ENCODE results near the gene STIMATE. TPM values are rescaled to one million over a fixed set of nuclear protein-coding genes. Genes with fewer than 3 reads are reported as not detected.
A peak's percentile ranks its signal among the peaks of the same experiment; 100 is the strongest.

STIMATE gene
- total RNA-seq, 1 donor from 2014 or later = 10.2 TPM

GRCh38 chr3:52788890-52789745 lies 108.2 kb downstream of the STIMATE start:
- Histone ChIP-seq H4K20me1 (ENCODE audit: low read depth) (no peaks in the 10 kb centered on the region), H3K9ac (no peak overlapping the region), H3K4me3 (no peak overlapping the region), H3K79me2 (ENCODE audit: low read depth) (no peaks in the 10 kb centered on the region), H3K27ac (no peak overlapping the region), H3K36me3 (no peaks in the 10 kb centered on the region), H3K4me2 (no peak overlapping the region), H3K4me1 (no peaks in the 10 kb centered on the region), H3F3A (ENCODE audit: low read depth) (no peaks in the 10 kb centered on the region), H3K27me3 (no peaks in the 10 kb centered on the region), H3K9me3 (ENCODE audit: low read depth) (no peaks in the 10 kb centered on the region), H2AFZ (replicated peaks) (no peak overlapping the region)
- H3K27me3 Mint-ChIP-seq (ENCODE audit: insufficient read depth, low read depth) = peaks cover 2% of the 10 kb centered on the region
- TF ChIP-seq EZH2phosphoT487 (IDR thresholded peaks at IDR 0.05) = no peak
- TF ChIP-seq EZH2 (IDR thresholded peaks at IDR 0.05) = no peak
- TF ChIP-seq CTCF (IDR thresholded peaks at IDR 0.05) = no peak
- peak overlapping the region; percentile 8 for H3K27ac Mint-ChIP-seq
- H3K4me3 Mint-ChIP-seq = no peak overlapping the region
- DNase-seq (ENCODE audit: low spot score) = no peak
- H3K36me3 Mint-ChIP-seq = no peaks in the 10 kb centered on the region
- no peaks in the 10 kb centered on the region for H3K9me3 Mint-ChIP-seq
- peaks cover 17% of the 10 kb centered on the region for H3K4me1 Mint-ChIP-seq

DNA sequence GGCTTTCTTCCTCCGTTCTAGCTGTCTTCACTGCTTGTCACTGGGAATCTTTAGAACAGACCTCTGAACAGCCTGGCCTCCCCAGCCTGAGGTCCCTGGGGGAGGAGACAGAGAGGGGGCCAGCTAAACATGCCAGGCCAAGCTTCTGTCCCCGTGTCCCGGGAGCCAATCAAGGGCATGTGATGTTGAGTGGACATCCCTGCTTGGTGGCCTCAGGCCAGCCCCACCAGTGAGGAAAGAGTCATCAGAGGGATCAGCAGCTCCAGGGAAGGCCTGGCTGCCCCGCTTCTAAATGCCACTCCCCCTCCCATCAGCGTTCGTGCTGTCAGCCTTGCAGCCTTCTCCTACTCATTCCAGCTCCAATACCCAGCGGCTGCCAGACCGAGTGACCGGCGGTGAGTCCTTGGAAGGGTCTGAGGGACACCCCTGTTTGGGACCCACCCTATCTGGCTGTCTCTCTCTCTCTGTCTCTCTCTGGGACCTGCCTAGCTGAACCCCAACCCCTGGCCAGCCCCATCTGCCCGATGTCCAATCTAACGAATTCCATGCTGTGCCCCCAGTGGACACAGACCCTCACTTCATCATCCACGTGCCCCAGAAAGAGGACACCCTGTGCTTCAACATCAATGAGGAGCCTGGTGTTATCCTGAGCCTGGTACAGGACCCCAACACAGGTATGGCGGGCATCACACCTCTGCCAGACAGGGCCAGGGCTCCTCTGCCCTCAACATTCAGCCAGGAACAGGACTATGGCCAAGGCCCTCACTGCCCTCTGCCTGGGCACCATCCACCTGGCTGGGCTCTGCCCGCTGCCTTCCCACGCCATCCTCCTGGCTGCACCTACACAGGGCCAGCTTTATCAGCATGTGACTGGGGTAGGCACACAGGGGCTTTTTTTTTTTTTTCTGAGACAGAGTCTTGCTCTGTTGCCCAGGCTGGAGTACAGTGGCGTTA lies 109.4 kb downstream of the STIMATE start:
- Histone ChIP-seq H3K36me3 (no peaks in the 10 kb centered on the region), H3K79me2 (ENCODE audit: low read depth) (no peaks in the 10 kb centered on the region), H3K4me1 (no peaks in the 10 kb centered on the region), H3K4me3 (no peak overlapping the region), H3K9ac (no peak overlapping the region), H3K9me3 (ENCODE audit: low read depth) (no peaks in the 10 kb centered on the region), H3F3A (ENCODE audit: low read depth) (no peaks in the 10 kb centered on the region), H2AFZ (replicated peaks) (no peak overlapping the region), H4K20me1 (ENCODE audit: low read depth) (no peaks in the 10 kb centered on the region), H3K27me3 (no peaks in the 10 kb centered on the region), H3K4me2 (no peak overlapping the region), H3K27ac (no peak overlapping the region)
- Mint-ChIP-seq H3K36me3 (no peaks in the 10 kb centered on the region), H3K27me3 (ENCODE audit: insufficient read depth, low read depth) (peaks cover 6% of the 10 kb centered on the region), H3K27ac (peak overlapping the region; percentile 33), H3K4me3 (no peak overlapping the region), H3K9me3 (no peaks in the 10 kb centered on the region), H3K4me1 (peaks cover 13% of the 10 kb centered on the region)
- no peak for DNase-seq (ENCODE audit: low spot score)
- TF ChIP-seq EZH2phosphoT487 (IDR thresholded peaks at IDR 0.05) = no peak
- no peak for TF ChIP-seq CTCF (IDR thresholded peaks at IDR 0.05)
- no peak for TF ChIP-seq EZH2 (IDR thresholded peaks at IDR 0.05)

- TF ChIP-seq EZH2 (IDR thresholded peaks at IDR 0.05) = no peak
- TF ChIP-seq EZH2phosphoT487 (IDR thresholded peaks at IDR 0.05) = no peak
- no peak for TF ChIP-seq CTCF (IDR thresholded peaks at IDR 0.05)
- DNase-seq (ENCODE audit: low spot score) = no peak
- H2AFZ ChIP-seq (replicated peaks) = no peak overlapping the region
- no peak overlapping the region for H3K9ac ChIP-seq
- no peaks in the 10 kb centered on the region for H3K4me1 ChIP-seq
- no peaks in the 10 kb centered on the region for H4K20me1 ChIP-seq (ENCODE audit: low read depth)
- H3F3A ChIP-seq (ENCODE audit: low read depth) = no peaks in the 10 kb centered on the region
- Mint-ChIP-seq H3K27ac (peak overlapping the region; percentile 33), H3K4me3 (no peak overlapping the region), H3K27me3 (ENCODE audit: insufficient read depth, low read depth) (peaks cover 6% of the 10 kb centered on the region), H3K4me1 (peaks cover 10% of the 10 kb centered on the region), H3K36me3 (no peaks in the 10 kb centered on the region), H3K9me3 (no peaks in the 10 kb centered on the region)
- H3K27ac ChIP-seq = no peak overlapping the region
- H3K36me3 ChIP-seq = no peaks in the 10 kb centered on the region
- H3K27me3 ChIP-seq = no peaks in the 10 kb centered on the region
- H3K79me2 ChIP-seq (ENCODE audit: low read depth) = no peaks in the 10 kb centered on the region
- H3K9me3 ChIP-seq (ENCODE audit: low read depth) = no peaks in the 10 kb centered on the region
- H3K4me2 ChIP-seq = no peak overlapping the region
- no peak overlapping the region for H3K4me3 ChIP-seq
Observed at GRCh38 chr3:52787246-52787645, 110.1 kb downstream of the STIMATE start.

Small RNA genes within 50 kb of the gene (microRNA-seq; reads per million reads assigned to microRNA genes)
- not detected for gene MIR8064

Small RNA genes within 50 kb of the gene (small RNA-seq; reads per million reads assigned to genes)
- gene MIR8064 (not detected), gene MUSTN1 (not detected)

Other genes starting within 250 kb of the STIMATE start
- gene PBRM1, start 211.6 kb downstream of the STIMATE start, total RNA-seq (ENCODE audit: low replicate concordance) = 88.6 and 116 TPM in 2 replicates
- 113 and 169 TPM in 2 replicates for gene GNL3, start 211.5 kb downstream of the STIMATE start, total RNA-seq (ENCODE audit: low replicate concordance)
- gene GLT8D1, start 191.8 kb downstream of the STIMATE start, total RNA-seq (ENCODE audit: low replicate concordance) = 76.3 and 88.0 TPM in 2 replicates
- 142 and 162 TPM in 2 replicates for gene SPCS1, start 191.4 kb downstream of the STIMATE start, total RNA-seq (ENCODE audit: low replicate concordance)
- 41.8 and 42.0 TPM in 2 replicates for gene NEK4, start 126.6 kb downstream of the STIMATE start, total RNA-seq (ENCODE audit: low replicate concordance)
- gene ITIH1, start 119.9 kb downstream of the STIMATE start, total RNA-seq (ENCODE audit: low replicate concordance) = not detected in 2 replicates
- gene ITIH3, start 102.8 kb downstream of the STIMATE start, total RNA-seq (ENCODE audit: low replicate concordance) = not detected in 2 replicates
- 1.1 and 2.4 TPM in 2 replicates for gene ITIH4, start 66.9 kb downstream of the STIMATE start, total RNA-seq (ENCODE audit: low replicate concordance)
- 2.0 and 10.8 TPM in 2 replicates for gene MUSTN1, start 62.5 kb downstream of the STIMATE start, total RNA-seq (ENCODE audit: low replicate concordance)
- gene SFMBT1, start 148.5 kb upstream of the STIMATE start, total RNA-seq (ENCODE audit: low replicate concordance) = 18.5 and 22.7 TPM in 2 replicates
- 17.0 and 17.2 TPM in 2 replicates for gene RFT1, start 232.9 kb upstream of the STIMATE start, total RNA-seq (ENCODE audit: low replicate concordance)

Data from neural progenitor cell (in vitro differentiated cells).